ENCODE measurements around the gene BICD1. TPM values are rescaled to one million over a fixed set of nuclear protein-coding genes. Genes with fewer than 3 reads are reported as not detected.
"Not testable (repeated sequence)": the region's sequence is repeated elsewhere in the genome, so short reads cannot be mapped to it uniquely, and the experiment has no call there.

The BICD1 gene
- total RNA-seq, 4 donors from 2014 or later: 1.5 to 4.5 (median 2.4) TPM

DNA sequence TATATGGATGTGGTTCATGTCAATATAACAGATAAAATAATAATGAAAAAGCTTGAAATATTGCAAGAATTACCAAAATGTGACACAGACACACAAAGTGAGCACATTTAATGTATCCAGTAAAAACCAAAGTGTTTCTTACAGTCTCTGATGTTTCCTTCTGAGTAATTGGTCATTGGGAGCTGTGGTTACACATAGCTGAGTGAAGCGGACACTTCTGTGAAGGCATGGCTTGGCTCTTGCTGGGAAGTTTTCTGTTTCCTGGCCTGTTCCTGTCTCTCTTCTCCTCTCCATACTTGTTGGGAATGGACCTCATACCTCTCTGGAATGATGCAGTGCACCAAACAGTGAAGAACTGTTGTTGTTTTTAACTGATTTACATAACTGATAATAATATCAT is 117.3 kb downstream of the BICD1 start:
- DNase-seq (ENCODE audit: low spot score in 2 of 2): no peak
- no peak overlapping the region for H3K4me3 ChIP-seq (ENCODE audit: low read depth, poor library complexity, severe bottlenecking)
- TF ChIP-seq, protein P1, sequence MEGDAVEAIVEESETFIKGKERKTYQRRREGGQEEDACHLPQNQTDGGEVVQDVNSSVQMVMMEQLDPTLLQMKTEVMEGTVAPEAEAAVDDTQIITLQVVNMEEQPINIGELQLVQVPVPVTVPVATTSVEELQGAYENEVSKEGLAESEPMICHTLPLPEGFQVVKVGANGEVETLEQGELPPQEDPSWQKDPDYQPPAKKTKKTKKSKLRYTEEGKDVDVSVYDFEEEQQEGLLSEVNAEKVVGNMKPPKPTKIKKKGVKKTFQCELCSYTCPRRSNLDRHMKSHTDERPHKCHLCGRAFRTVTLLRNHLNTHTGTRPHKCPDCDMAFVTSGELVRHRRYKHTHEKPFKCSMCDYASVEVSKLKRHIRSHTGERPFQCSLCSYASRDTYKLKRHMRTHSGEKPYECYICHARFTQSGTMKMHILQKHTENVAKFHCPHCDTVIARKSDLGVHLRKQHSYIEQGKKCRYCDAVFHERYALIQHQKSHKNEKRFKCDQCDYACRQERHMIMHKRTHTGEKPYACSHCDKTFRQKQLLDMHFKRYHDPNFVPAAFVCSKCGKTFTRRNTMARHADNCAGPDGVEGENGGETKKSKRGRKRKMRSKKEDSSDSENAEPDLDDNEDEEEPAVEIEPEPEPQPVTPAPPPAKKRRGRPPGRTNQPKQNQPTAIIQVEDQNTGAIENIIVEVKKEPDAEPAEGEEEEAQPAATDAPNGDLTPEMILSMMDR (IDR thresholded peaks at IDR 0.05): no peak
- TF ChIP-seq POLR2A (IDR thresholded peaks at IDR 0.05): no peak
- intact Hi-C loops (cut with DNase I; ENCODE audit: low total_unique reads): no loop called here
- 97 to 100% methylated on average over 1 of the region's 1 CpG for WGBS, 2 donors

DNA sequence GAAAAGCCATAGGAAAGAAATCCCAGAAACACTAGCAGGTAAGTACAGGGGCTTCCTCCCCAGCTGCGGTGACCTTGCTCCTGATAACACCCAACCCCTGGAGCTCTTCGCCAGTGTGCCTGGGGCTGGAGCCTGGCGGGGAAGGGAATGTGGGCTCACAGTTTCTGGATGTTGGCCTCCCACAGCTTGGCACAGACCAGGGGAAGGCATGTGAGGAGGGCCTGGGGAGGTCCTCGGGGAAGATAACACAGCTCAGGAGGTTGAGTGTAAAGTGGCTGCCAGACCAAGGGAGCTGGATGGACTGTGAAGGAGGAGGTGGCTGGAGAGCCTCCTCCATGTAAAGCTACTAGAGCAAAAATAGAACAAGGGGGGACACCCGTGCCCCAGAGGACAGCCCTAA is 120.1 kb downstream of the BICD1 start:
- WGBS, 2 donors: 71 to 87% methylated on average over 5 of the region's 5 CpGs
- TF ChIP-seq POLR2A (IDR thresholded peaks at IDR 0.05): no peak
- TF ChIP-seq, protein P1 (IDR thresholded peaks at IDR 0.05): no peak
- DNase-seq (ENCODE audit: low spot score in 2 of 2): no peak
- H3K4me3 ChIP-seq (ENCODE audit: low read depth, poor library complexity, severe bottlenecking): no peak overlapping the region
- intact Hi-C loops (cut with DNase I; ENCODE audit: low total_unique reads): no loop called here

DNA sequence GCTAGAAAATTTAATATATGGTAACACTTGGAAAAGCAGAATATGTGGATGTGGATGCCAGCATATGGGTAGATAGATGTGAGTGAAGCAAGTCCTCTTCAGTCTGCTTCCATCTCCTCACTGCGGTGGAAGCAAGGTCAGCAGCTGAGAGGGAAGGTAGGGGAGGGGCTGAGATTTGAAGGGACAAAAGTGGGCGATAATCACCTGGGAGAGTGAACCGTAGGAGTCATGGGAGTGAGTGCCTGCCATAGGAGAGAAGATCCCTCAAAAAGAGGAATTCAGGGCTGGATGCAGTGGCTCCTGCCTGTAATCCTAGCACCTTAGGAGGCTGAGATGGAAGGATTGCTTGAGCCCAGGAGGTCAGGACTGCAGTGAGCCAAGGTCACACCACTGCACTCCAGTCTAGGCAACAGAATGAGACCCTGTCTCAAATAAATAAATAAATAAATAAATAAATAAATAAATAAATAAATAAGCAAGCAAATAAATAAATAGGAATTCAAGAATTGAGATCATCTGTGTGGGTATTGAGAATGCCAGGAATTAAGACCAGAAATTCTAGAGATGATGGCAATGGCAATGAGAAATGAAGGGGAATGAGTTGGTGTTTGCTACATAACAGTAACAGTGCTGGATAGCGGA is 123.4 kb downstream of the BICD1 start:
- WGBS, 2 donors: 86 to 89% methylated on average over 4 of the region's 4 CpGs
- DNase-seq (ENCODE audit: low spot score in 2 of 2): no peak
- H3K4me3 ChIP-seq (ENCODE audit: low read depth, poor library complexity, severe bottlenecking): no peak overlapping the region
- no peak for TF ChIP-seq POLR2A (IDR thresholded peaks at IDR 0.05)
- TF ChIP-seq, protein P1 (IDR thresholded peaks at IDR 0.05): no peak
- intact Hi-C loops (cut with DNase I; ENCODE audit: low total_unique reads): no loop called here

DNA sequence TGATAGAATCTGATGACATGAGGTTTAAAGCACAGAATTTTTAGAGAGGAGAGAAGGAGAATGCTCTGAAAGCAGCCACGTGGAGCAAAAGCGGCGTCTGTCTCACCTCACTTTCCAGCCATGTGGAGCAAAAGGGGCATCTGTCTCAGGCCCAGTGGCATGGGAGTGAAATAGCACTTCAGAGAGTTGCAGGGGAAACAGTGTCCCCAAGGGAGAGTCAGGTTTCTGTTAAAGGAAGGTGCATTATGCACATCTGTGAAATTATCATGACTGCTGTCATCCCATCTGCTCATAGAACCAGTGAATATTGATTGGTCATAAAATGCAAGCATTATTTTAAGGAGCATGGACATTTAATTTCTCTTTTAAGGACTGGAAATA is 124.0 kb downstream of the BICD1 start:
- DNase-seq (ENCODE audit: low spot score in 2 of 2): no peak
- TF ChIP-seq, protein P1 (IDR thresholded peaks at IDR 0.05): no peak
- no peak for TF ChIP-seq POLR2A (IDR thresholded peaks at IDR 0.05)
- intact Hi-C loops (cut with DNase I; ENCODE audit: low total_unique reads): no loop called here
- H3K4me3 ChIP-seq (ENCODE audit: low read depth, poor library complexity, severe bottlenecking): no peak overlapping the region
- 88 to 89% methylated on average over 3 of the region's 3 CpGs for WGBS, 2 donors

DNA sequence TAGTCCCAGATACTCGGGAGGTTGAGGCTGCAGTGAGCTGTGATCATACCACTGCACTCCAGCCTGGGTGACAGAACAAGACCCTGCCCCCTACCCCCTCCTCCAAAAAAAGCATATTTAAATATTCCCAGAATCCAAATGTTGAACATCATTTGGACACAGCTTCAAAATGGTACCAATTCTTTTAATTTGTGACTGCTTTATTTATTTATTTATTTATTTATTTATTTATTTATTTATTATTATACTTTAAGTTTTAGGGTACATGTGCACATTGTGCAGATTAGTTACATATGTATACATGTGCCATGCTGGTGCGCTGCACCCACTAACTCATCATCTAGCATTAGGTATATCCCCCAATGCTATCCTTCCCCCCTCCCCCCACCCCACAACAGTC is 124.7 kb downstream of the BICD1 start:
- DNase-seq (ENCODE audit: low spot score in 2 of 2); H3K4me3 ChIP-seq (ENCODE audit: low read depth, poor library complexity, severe bottlenecking); intact Hi-C loops (cut with DNase I; ENCODE audit: low total_unique reads): not testable (repeated sequence)
- 100% methylated on average over 2 of the region's 2 CpGs for WGBS, 2 donors

GRCh38 chr12:32233568-32233967 is 126.9 kb downstream of the BICD1 start:
- 63 to 83% methylated on average over 3 of the region's 3 CpGs for WGBS, 2 donors
- no peak for TF ChIP-seq POLR2A (IDR thresholded peaks at IDR 0.05)
- TF ChIP-seq, protein P1 (IDR thresholded peaks at IDR 0.05): no peak
- intact Hi-C loops (cut with DNase I; ENCODE audit: low total_unique reads): no loop called here

More at GRCh38 chr12:32233568-32233967, 126.9 kb downstream of the BICD1 start:
- no peak for DNase-seq (ENCODE audit: low spot score in 2 of 2)
- no peak overlapping the region for H3K4me3 ChIP-seq (ENCODE audit: low read depth, poor library complexity, severe bottlenecking)
